Tibial artery (tissue), 4 donors: Measurements from ENCODE around the gene CDCA8.
"Not testable (repeated sequence)": the region's sequence is repeated elsewhere in the genome, so short reads cannot be mapped to it uniquely, and the experiment has no call there.

Experiments
- DNase-seq, 2 donors: peaks; one replicate each; pipeline ENCODE4 v3.0.0-alpha.2; 2019
- H3K27ac ChIP-seq, 2 donors: fragments of 200-600 bp; sonication (generic) in 1 of 2; 1 replicate in 1 of 2; 2 replicates in 1 of 2; pipeline ENCODE4 v1.5.1; 2018 to 2019; ENCODE audit warnings: mild to moderate bottlenecking in 1 of 2
- H3K27me3 ChIP-seq, 2 donors: fragments of 200-600 bp; sonication (generic) in 1 of 2; one replicate each; pipeline versions ENCODE4 v1.5.1 to v1.6.0; 2016 to 2019
- H3K36me3 ChIP-seq, 3 donors: fragments of 200-600 bp; sonication (generic) in 2 of 3; one replicate each; pipeline ENCODE4 v1.5.1; 2016 to 2019; ENCODE audit warnings: mild to moderate bottlenecking in 2 of 3
- H3K4me1 ChIP-seq, 4 donors: fragments of 200-600 bp; sonication (generic) in 2 of 4; 1 replicate in 3 of 4; 2 replicates in 1 of 4; pipeline ENCODE4 v1.5.1; 2016 to 2019
- H3K4me3 ChIP-seq, 2 donors: fragments of 200-600 bp; sonication (generic) in 1 of 2; 1 replicate in 1 of 2; 2 replicates in 1 of 2; pipeline ENCODE4 v1.5.1; 2018 to 2019; ENCODE audit warnings: mild to moderate bottlenecking in 2 of 2
- H3K9me3 ChIP-seq, 3 donors: fragments of 200-600 bp; sonication (generic) in 1 of 3; one replicate each; pipeline ENCODE4 v1.5.1; 2016 to 2019
- intact Hi-C: fragments of 100-400 bp; cut with DNase I; formaldehyde crosslinking; loops from one replicate; pipeline ENCODE4 v1.15.0; 2023; ENCODE audit warnings: low total_unique reads
- TF ChIP-seq, protein P1 (sequence below), 2 experiments: fragments of 200-600 bp in 1 of 2; fragments of 450-650 bp in 1 of 2; IDR thresholded peaks; one replicate each; pipeline ENCODE4 v1.5.1; 2017 to 2019; ENCODE audit warnings: antibody characterized with exemption in 2 of 2, mild to moderate bottlenecking in 1 of 2, moderate library complexity in 1 of 2

CDCA8 gene

DNA sequence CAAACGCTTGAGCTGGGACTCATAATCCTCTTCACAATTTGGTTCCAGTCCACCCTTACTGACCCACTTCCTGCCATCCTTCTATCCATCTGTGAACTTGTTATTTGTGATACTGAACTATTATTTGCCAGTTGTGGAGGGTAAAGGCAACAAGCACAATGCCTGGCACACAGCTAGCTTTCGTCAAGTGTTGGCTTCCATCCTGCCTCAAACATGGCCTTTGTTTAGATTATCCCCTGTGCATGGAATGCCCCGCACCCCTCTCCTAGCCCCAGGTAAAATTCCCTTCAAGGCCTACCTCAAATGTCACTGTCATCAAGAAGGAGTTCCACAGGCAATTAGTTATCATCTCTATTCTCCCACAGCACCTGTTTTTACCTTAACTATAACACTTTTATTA, 11.4 kb upstream of the CDCA8 start:
- Histone ChIP-seq H3K9me3 (no peaks in the 10 kb centered on the region), H3K27ac (no peak overlapping the region), H3K4me3 (no peak overlapping the region), H3K36me3 (peaks cover 29 to 38% (median 30%) of the 10 kb centered on the region in 3 donors), H3K4me1 (peaks cover 0 to 9% (median 4%) of the 10 kb centered on the region in 4 donors), H3K27me3 (no peaks in the 10 kb centered on the region)
- intact Hi-C loops = loop anchor here (5.0 to 10.0 kb wide), 2 partner anchors 119 to 124 kb away; partner anchors contain the start of genes C1orf122 and YRDC
- TF ChIP-seq, protein P1, sequence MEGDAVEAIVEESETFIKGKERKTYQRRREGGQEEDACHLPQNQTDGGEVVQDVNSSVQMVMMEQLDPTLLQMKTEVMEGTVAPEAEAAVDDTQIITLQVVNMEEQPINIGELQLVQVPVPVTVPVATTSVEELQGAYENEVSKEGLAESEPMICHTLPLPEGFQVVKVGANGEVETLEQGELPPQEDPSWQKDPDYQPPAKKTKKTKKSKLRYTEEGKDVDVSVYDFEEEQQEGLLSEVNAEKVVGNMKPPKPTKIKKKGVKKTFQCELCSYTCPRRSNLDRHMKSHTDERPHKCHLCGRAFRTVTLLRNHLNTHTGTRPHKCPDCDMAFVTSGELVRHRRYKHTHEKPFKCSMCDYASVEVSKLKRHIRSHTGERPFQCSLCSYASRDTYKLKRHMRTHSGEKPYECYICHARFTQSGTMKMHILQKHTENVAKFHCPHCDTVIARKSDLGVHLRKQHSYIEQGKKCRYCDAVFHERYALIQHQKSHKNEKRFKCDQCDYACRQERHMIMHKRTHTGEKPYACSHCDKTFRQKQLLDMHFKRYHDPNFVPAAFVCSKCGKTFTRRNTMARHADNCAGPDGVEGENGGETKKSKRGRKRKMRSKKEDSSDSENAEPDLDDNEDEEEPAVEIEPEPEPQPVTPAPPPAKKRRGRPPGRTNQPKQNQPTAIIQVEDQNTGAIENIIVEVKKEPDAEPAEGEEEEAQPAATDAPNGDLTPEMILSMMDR (IDR thresholded peaks at IDR 0.05) = no peak
- peak in 1 of 2 donors; percentile 5 for DNase-seq

DNA sequence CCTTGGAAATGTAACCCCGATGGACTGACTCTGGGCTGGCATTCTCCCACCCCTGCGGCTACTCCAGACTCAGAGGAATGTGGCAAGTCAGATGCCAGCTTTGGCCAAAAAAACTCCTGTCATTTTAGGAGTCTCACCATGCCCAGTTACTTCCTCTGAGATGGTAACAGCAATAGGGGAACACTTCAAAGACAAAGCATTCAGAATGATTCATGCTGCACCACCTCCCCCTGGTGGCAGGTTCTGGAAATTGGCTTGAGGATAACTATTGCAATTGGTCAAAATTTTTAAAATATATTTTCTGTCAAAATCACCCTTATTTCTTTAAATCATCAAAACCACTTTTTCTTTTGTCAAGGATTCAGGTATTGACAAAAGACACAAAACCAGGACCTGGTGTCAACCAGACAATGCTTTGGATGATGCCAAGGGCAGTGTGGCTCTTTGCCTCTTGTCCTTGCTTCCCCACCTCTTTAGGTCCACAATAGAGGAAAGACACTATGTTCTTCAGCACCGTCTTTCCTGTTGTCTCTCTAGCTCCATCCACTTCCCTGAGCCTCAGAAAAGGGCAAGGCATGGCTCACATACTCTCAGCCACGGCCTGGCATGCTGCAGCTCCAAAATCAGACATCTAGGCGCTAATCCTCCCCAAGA, 9.9 kb upstream of the CDCA8 start:
- H3K36me3 ChIP-seq = peaks cover 36 to 53% (median 36%) of the 10 kb centered on the region in 3 donors
- no peaks in the 10 kb centered on the region for H3K9me3 ChIP-seq
- no peaks in the 10 kb centered on the region for H3K4me1 ChIP-seq
- TF ChIP-seq, protein P1 (IDR thresholded peaks at IDR 0.05) = peak; percentile 85 to 88
- intact Hi-C loops = loop anchor here (5.0 to 10.0 kb wide), 2 partner anchors 120 to 122 kb away; partner anchors contain the start of genes C1orf122 and YRDC
- no peak overlapping the region for H3K4me3 ChIP-seq
- H3K27me3 ChIP-seq = no peaks in the 10 kb centered on the region
- DNase-seq = peak; percentile 74 to 81
- H3K27ac ChIP-seq = peak overlapping the region in 1 of 2 donors; percentile 32

DNA sequence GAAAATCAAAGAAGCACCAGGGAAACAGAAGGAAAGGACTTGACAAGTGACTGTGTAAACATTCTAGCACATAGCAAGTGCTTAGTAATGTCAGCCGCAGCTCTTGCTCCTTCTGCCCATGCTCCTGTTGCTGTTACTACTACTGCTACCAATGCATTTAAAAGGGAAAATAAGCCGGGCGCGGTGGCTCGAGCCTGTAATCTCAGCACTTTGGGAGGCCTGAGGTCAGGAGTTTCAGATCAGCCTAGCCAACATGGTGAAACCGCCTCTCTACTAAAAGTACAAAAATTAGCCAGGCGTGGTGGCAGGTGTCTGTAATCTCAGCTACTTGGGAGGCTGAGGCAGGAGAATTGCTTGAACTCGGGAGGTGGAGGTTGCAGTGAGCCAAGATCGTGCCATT, 8.1 kb upstream of the CDCA8 start:
- not testable (repeated sequence) for H3K4me3 ChIP-seq, H3K27me3 ChIP-seq, H3K9me3 ChIP-seq, H3K4me1 ChIP-seq, H3K27ac ChIP-seq
- peaks cover 36 to 60% (median 36%) of the 10 kb centered on the region in 3 donors for H3K36me3 ChIP-seq
- DNase-seq = peak in 1 of 2 donors; percentile 32
- intact Hi-C loops = loop anchor here (5.0 to 10.0 kb wide), 2 partner anchors 121 to 122 kb away; partner anchors contain the start of genes C1orf122 and YRDC

DNA sequence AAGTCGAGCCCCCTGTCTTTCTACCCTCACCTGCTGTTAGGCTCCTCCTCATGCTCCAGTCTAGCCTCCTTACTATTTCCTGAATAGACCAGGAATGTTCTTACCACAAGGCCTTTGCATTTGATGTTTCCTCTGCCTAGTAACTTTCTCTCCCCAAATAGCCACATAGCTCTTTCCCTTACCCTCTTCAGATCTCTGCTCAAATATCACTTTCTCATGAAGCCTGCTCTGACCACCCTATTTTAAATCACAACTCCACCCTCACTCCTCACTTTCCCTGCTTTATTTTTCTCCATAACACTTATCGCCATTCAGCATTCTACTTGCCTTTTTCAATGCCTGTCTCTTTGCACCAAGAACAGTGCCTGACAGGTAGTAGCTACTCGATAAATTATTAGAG, 6.6 kb upstream of the CDCA8 start:
- H3K4me1 ChIP-seq = peaks cover 0 to 19% (median 13%) of the 10 kb centered on the region in 4 donors
- no peaks in the 10 kb centered on the region for H3K9me3 ChIP-seq
- no peak for DNase-seq
- no peak overlapping the region for H3K27ac ChIP-seq
- H3K27me3 ChIP-seq = no peaks in the 10 kb centered on the region
- H3K36me3 ChIP-seq = peaks cover 36 to 60% (median 36%) of the 10 kb centered on the region in 3 donors
- intact Hi-C loops = loop anchor here (5.0 to 10.0 kb wide), 2 partner anchors 119 to 233 kb away; partner anchors contain the start of genes C1orf122 and YRDC
- H3K4me3 ChIP-seq = no peak overlapping the region
- TF ChIP-seq, protein P1 (IDR thresholded peaks at IDR 0.05) = no peak

DNA sequence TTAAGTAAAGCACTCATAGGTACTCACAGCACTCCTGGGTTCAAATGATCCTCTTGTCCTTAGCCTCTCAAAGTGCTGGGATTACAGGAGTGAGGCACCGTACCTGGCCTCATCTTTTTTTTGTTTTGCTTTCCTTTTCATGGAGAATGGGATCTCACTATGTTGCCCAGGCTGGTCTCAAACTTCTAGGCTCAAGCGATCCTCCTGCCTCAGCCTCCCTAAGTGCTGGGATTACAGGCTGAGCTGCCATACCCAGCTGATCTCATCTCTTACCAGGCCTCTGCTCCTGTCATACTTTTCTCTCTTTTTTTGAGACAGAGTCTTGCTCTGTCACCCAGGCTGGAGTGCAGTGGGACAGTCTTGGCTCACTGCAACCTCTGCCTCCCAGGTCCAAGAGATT, 4.6 kb upstream of the CDCA8 start:
- H3K4me3 ChIP-seq, H3K27ac ChIP-seq, H3K27me3 ChIP-seq, H3K9me3 ChIP-seq, DNase-seq: not testable (repeated sequence)
- peaks cover 33 to 54% (median 34%) of the 10 kb centered on the region in 3 donors for H3K36me3 ChIP-seq
- peaks cover 0 to 32% (median 23%) of the 10 kb centered on the region in 4 donors for H3K4me1 ChIP-seq
- intact Hi-C loops = loop anchor here (5.0 to 10.0 kb wide), 2 partner anchors 117 to 235 kb away; partner anchors contain the start of genes C1orf122 and YRDC

DNA sequence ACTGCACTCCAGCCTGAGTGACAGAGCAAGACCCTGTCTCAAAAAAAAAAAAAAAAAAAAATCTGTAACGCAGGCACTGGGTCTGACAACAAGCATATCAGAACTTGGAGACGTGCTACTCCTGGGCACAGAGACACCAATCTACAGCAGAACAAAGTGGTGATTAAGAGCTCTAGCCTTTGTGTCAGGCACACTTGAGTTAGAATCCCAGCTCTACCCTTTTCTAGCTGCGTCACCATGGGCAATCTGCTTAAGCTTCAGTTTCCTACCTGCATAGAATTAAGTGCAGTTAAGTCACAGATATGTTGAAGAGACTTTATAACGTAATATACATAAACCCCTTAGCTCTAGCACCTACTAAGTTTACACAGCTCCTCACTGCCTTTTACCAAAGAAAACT, 3.4 kb upstream of the CDCA8 start:
- no peaks in the 10 kb centered on the region for H3K9me3 ChIP-seq
- H3K27ac ChIP-seq = peak overlapping the region; percentile 73 to 79
- no peak for DNase-seq
- peaks cover 0 to 36% (median 27%) of the 10 kb centered on the region in 4 donors for H3K4me1 ChIP-seq
- peak overlapping the region in 1 of 2 donors; percentile 77 for H3K4me3 ChIP-seq
- intact Hi-C loops = loop anchor here (5.0 to 10.0 kb wide), 2 partner anchors 116 to 237 kb away; partner anchors contain the start of genes C1orf122 and YRDC
- H3K36me3 ChIP-seq = peaks cover 22 to 43% (median 23%) of the 10 kb centered on the region in 3 donors
- H3K27me3 ChIP-seq = no peaks in the 10 kb centered on the region
- TF ChIP-seq, protein P1 (IDR thresholded peaks at IDR 0.05) = no peak
